HEK293 (cell line): ENCODE results near the gene KCTD6.

Experiments
- FEZF1 ChIP-seq: fragments of 450-650 bp; formaldehyde crosslinking; IDR thresholded peaks from 2 replicates; pipeline ENCODE4 v1.5.1; 2016; ENCODE audit warnings: missing biosample characterization, missing genetic modification characterization
- HOXA7 ChIP-seq: sonication (generic); formaldehyde crosslinking; IDR thresholded peaks from 2 replicates; pipeline ENCODE4 v1.8.1; 2022; ENCODE audit warnings: missing genetic modification reagents, borderline replicate concordance
- PRDM1 ChIP-seq: fragments of 450-650 bp; formaldehyde crosslinking; IDR thresholded peaks from 2 replicates; pipeline ENCODE4; 2016; ENCODE audit warnings: missing biosample characterization, missing genetic modification characterization
- SETDB1 ChIP-seq: IDR thresholded peaks from one replicate; pipeline ENCODE4 v1.6.1; 2017; ENCODE audit warnings: mild to moderate bottlenecking, low read length, moderate library complexity, mixed read lengths; ENCODE audit not compliant: insufficient read length
- TCF7L2 ChIP-seq: IDR thresholded peaks from 2 replicates; pipeline ENCODE4 v1.6.1; 2011; ENCODE audit warnings: low read depth, mild to moderate bottlenecking, inconsistent platforms, low read length, moderate library complexity, borderline replicate concordance
- ZBTB20 ChIP-seq: fragments of 450-650 bp; formaldehyde crosslinking; IDR thresholded peaks from 2 replicates; pipeline ENCODE4 v1.5.1; 2016; ENCODE audit warnings: missing biosample characterization, missing genetic modification characterization
- ZBTB7A ChIP-seq: fragments of 450-650 bp; formaldehyde crosslinking; IDR thresholded peaks from 2 replicates; pipeline ENCODE4 v1.5.1; 2016; ENCODE audit warnings: low read depth, missing biosample characterization, missing genetic modification characterization
- ZNF112 ChIP-seq: fragments of 450-650 bp; formaldehyde crosslinking; IDR thresholded peaks from 2 replicates; pipeline ENCODE4 v1.5.0; 2017; ENCODE audit warnings: missing biosample characterization, missing genetic modification characterization
- ZNF146 ChIP-seq: fragments of 450-650 bp; formaldehyde crosslinking; IDR thresholded peaks from 2 replicates; pipeline ENCODE4 v1.5.1; 2016; ENCODE audit warnings: missing biosample characterization, missing genetic modification characterization
- ZNF169 ChIP-seq: fragments of 450-650 bp; formaldehyde crosslinking; IDR thresholded peaks from 2 replicates; pipeline ENCODE4 v1.5.1; 2016; ENCODE audit warnings: missing biosample characterization, missing genetic modification characterization
- ZNF19 ChIP-seq: fragments of 450-650 bp; formaldehyde crosslinking; IDR thresholded peaks from 2 replicates; pipeline ENCODE4; 2016; ENCODE audit warnings: missing biosample characterization, missing genetic modification characterization, low read depth
- ZNF266 ChIP-seq: fragments of 450-650 bp; formaldehyde crosslinking; IDR thresholded peaks from 2 replicates; pipeline ENCODE4 v1.5.1; 2016; ENCODE audit warnings: missing biosample characterization, missing genetic modification characterization, low read depth
- ZNF341 ChIP-seq: fragments of 450-650 bp; formaldehyde crosslinking; IDR thresholded peaks from 2 replicates; pipeline ENCODE4; 2016; ENCODE audit warnings: low read depth, missing biosample characterization, missing genetic modification characterization
- ZNF48 ChIP-seq: fragments of 450-650 bp; formaldehyde crosslinking; IDR thresholded peaks from 2 replicates; pipeline ENCODE4 v1.5.1; 2016; ENCODE audit warnings: missing biosample characterization, missing genetic modification characterization
- ZNF529 ChIP-seq: fragments of 450-650 bp; formaldehyde crosslinking; IDR thresholded peaks from 2 replicates; pipeline ENCODE4 v1.5.1; 2017; ENCODE audit warnings: missing genetic modification characterization, missing biosample characterization; ENCODE audit not compliant: insufficient replicate concordance
- ZNF585B ChIP-seq: fragments of 450-650 bp; formaldehyde crosslinking; IDR thresholded peaks from 2 replicates; pipeline ENCODE4 v1.5.1; 2016; ENCODE audit warnings: missing biosample characterization, missing genetic modification characterization
- ZNF621 ChIP-seq: fragments of 450-650 bp; formaldehyde crosslinking; IDR thresholded peaks from 2 replicates; pipeline ENCODE4 v1.5.1; 2017; ENCODE audit warnings: missing biosample characterization, missing genetic modification characterization
- ZNF677 ChIP-seq: fragments of 450-650 bp; IDR thresholded peaks from 2 replicates; pipeline ENCODE4 v1.5.0; 2018; ENCODE audit warnings: missing biosample characterization, mild to moderate bottlenecking, missing genetic modification characterization, moderate library complexity
- TF ChIP-seq, protein P1 (sequence below): fragments of 450-650 bp; formaldehyde crosslinking; IDR thresholded peaks from 2 replicates; pipeline ENCODE4 v1.5.1; 2017; ENCODE audit warnings: missing biosample characterization, missing genetic modification characterization
- TF ChIP-seq, protein P2 (sequence below): fragments of 450-650 bp; formaldehyde crosslinking; IDR thresholded peaks from 2 replicates; pipeline ENCODE4 v1.5.1; 2016; ENCODE audit warnings: missing biosample characterization, missing genetic modification characterization
- TF ChIP-seq, protein P3 (sequence below): fragments of 450-650 bp; formaldehyde crosslinking; IDR thresholded peaks from 2 replicates; pipeline ENCODE4; 2016; ENCODE audit warnings: missing biosample characterization, missing genetic modification characterization
- TF ChIP-seq, protein P4 (sequence below): fragments of 450-650 bp; formaldehyde crosslinking; IDR thresholded peaks from 2 replicates; pipeline ENCODE4 v1.5.1; 2016; ENCODE audit warnings: missing biosample characterization, missing genetic modification characterization
- TF ChIP-seq, protein P5 (sequence below): fragments of 450-650 bp; formaldehyde crosslinking; IDR thresholded peaks from 2 replicates; pipeline ENCODE4 v1.5.1; 2016; ENCODE audit warnings: missing biosample characterization, missing genetic modification characterization, borderline replicate concordance
- TF ChIP-seq, protein P6 (sequence below): fragments of 450-650 bp; formaldehyde crosslinking; IDR thresholded peaks from 2 replicates; pipeline ENCODE4 v1.5.1; 2016; ENCODE audit warnings: missing biosample characterization, missing genetic modification characterization
- TF ChIP-seq, protein P7 (sequence below): fragments of 450-650 bp; formaldehyde crosslinking; conservative IDR thresholded peaks from 2 replicates; pipeline ENCODE4 v1.5.1; 2016; ENCODE audit warnings: low read depth, missing biosample characterization, missing genetic modification characterization
- TF ChIP-seq, protein P8 (sequence below): fragments of 450-650 bp; formaldehyde crosslinking; IDR thresholded peaks from 2 replicates; pipeline ENCODE4 v1.5.1; 2017; ENCODE audit warnings: missing biosample characterization, missing genetic modification characterization

KCTD6 gene

DNA sequence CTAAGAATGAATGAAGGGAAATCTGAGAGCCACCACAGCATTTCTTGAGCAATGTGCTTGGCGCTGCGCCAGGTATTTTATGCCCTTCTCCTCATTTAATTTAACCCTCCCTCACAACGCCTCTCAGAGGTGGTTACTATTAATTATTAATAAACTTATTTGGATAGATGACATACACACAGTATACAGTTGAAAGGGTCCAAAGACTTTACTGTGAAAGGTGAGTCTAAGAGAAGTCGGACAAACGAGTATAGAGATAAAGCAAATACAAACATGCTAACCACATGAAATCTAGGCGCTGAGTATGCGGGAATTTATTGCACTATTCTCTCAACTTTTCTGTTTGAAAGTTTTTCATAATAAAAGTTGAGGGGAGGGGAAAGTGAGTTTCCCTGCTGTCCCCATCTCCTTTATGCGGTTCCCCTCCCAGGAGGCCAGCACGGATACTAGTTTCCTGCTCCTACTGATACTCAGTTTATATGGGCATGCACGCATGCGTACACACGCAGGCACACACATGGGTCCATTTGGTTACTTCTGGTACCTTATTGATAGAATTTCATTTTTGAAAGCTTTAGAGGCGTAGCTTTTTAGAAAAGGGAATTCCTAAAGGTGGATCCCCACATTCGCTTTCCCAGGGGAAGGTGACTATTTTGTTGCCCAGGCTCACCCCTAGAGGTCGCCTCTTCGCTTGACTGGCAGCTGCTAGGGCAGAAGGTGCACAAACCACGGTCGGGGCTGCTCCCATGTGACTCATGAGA, 28.5 kb upstream of the KCTD6 start (continued):
- TF ChIP-seq, protein P1, sequence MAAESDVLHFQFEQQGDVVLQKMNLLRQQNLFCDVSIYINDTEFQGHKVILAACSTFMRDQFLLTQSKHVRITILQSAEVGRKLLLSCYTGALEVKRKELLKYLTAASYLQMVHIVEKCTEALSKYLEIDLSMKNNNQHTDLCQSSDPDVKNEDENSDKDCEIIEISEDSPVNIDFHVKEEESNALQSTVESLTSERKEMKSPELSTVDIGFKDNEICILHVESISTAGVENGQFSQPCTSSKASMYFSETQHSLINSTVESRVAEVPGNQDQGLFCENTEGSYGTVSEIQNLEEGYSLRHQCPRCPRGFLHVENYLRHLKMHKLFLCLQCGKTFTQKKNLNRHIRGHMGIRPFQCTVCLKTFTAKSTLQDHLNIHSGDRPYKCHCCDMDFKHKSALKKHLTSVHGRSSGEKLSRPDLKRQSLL (tag by site-specific recombination) = no peak
- TF ChIP-seq TCF7L2 (no peak), SETDB1 (no peak), ZBTB7A (tag by site-specific recombination) (no peak), ZNF146 (tag by site-specific recombination) (no peak), ZNF48 (no peak), FEZF1 (tag by site-specific recombination) (no peak), ZNF677 (tag by site-specific recombination) (no peak), ZNF529 (peak; percentile 34), ZNF266 (no peak), ZBTB20 (tag by site-specific recombination) (no peak; the same call in 1 of the 2 replicates), ZNF621 (tag by site-specific recombination) (no peak), ZNF112 (tag by site-specific recombination) (no peak), ZNF341 (tag by site-specific recombination) (no peak), HOXA7 (CRISPR knock-in tag) (no peak), ZNF19 (tag by site-specific recombination) (no peak), PRDM1 (tag by site-specific recombination) (peak; percentile 93), ZNF585B (no peak), ZNF169 (tag by site-specific recombination) (no peak)
- TF ChIP-seq, protein P2, sequence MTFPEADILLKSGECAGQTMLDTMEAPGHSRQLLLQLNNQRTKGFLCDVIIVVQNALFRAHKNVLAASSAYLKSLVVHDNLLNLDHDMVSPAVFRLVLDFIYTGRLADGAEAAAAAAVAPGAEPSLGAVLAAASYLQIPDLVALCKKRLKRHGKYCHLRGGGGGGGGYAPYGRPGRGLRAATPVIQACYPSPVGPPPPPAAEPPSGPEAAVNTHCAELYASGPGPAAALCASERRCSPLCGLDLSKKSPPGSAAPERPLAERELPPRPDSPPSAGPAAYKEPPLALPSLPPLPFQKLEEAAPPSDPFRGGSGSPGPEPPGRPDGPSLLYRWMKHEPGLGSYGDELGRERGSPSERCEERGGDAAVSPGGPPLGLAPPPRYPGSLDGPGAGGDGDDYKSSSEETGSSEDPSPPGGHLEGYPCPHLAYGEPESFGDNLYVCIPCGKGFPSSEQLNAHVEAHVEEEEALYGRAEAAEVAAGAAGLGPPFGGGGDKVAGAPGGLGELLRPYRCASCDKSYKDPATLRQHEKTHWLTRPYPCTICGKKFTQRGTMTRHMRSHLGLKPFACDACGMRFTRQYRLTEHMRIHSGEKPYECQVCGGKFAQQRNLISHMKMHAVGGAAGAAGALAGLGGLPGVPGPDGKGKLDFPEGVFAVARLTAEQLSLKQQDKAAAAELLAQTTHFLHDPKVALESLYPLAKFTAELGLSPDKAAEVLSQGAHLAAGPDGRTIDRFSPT (tag by site-specific recombination) = no peak
- TF ChIP-seq, protein P3, sequence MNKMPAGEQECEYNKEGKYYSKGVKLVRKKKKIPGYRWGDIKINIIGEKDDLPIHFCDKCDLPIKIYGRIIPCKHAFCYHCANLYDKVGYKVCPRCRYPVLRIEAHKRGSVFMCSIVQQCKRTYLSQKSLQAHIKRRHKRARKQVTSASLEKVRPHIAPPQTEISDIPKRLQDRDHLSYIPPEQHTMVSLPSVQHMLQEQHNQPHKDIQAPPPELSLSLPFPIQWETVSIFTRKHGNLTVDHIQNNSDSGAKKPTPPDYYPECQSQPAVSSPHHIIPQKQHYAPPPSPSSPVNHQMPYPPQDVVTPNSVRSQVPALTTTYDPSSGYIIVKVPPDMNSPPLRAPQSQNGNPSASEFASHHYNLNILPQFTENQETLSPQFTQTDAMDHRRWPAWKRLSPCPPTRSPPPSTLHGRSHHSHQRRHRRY (tag by site-specific recombination) = no peak
- TF ChIP-seq, protein P4, sequence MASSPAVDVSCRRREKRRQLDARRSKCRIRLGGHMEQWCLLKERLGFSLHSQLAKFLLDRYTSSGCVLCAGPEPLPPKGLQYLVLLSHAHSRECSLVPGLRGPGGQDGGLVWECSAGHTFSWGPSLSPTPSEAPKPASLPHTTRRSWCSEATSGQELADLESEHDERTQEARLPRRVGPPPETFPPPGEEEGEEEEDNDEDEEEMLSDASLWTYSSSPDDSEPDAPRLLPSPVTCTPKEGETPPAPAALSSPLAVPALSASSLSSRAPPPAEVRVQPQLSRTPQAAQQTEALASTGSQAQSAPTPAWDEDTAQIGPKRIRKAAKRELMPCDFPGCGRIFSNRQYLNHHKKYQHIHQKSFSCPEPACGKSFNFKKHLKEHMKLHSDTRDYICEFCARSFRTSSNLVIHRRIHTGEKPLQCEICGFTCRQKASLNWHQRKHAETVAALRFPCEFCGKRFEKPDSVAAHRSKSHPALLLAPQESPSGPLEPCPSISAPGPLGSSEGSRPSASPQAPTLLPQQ (tag by site-specific recombination) = no peak
- TF ChIP-seq, protein P5, sequence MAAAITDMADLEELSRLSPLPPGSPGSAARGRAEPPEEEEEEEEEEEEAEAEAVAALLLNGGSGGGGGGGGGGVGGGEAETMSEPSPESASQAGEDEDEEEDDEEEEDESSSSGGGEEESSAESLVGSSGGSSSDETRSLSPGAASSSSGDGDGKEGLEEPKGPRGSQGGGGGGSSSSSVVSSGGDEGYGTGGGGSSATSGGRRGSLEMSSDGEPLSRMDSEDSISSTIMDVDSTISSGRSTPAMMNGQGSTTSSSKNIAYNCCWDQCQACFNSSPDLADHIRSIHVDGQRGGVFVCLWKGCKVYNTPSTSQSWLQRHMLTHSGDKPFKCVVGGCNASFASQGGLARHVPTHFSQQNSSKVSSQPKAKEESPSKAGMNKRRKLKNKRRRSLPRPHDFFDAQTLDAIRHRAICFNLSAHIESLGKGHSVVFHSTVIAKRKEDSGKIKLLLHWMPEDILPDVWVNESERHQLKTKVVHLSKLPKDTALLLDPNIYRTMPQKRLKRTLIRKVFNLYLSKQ = no peak
- TF ChIP-seq, protein P6, sequence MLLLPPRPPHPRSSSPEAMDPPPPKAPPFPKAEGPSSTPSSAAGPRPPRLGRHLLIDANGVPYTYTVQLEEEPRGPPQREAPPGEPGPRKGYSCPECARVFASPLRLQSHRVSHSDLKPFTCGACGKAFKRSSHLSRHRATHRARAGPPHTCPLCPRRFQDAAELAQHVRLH (tag by site-specific recombination) = no peak
- TF ChIP-seq, protein P7, sequence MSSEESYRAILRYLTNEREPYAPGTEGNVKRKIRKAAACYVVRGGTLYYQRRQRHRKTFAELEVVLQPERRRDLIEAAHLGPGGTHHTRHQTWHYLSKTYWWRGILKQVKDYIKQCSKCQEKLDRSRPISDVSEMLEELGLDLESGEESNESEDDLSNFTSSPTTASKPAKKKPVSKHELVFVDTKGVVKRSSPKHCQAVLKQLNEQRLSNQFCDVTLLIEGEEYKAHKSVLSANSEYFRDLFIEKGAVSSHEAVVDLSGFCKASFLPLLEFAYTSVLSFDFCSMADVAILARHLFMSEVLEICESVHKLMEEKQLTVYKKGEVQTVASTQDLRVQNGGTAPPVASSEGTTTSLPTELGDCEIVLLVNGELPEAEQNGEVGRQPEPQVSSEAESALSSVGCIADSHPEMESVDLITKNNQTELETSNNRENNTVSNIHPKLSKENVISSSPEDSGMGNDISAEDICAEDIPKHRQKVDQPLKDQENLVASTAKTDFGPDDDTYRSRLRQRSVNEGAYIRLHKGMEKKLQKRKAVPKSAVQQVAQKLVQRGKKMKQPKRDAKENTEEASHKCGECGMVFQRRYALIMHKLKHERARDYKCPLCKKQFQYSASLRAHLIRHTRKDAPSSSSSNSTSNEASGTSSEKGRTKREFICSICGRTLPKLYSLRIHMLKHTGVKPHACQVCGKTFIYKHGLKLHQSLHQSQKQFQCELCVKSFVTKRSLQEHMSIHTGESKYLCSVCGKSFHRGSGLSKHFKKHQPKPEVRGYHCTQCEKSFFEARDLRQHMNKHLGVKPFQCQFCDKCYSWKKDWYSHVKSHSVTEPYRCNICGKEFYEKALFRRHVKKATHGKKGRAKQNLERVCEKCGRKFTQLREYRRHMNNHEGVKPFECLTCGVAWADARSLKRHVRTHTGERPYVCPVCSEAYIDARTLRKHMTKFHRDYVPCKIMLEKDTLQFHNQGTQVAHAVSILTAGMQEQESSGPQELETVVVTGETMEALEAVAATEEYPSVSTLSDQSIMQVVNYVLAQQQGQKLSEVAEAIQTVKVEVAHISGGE (tag by site-specific recombination) = no peak
- TF ChIP-seq, protein P8, sequence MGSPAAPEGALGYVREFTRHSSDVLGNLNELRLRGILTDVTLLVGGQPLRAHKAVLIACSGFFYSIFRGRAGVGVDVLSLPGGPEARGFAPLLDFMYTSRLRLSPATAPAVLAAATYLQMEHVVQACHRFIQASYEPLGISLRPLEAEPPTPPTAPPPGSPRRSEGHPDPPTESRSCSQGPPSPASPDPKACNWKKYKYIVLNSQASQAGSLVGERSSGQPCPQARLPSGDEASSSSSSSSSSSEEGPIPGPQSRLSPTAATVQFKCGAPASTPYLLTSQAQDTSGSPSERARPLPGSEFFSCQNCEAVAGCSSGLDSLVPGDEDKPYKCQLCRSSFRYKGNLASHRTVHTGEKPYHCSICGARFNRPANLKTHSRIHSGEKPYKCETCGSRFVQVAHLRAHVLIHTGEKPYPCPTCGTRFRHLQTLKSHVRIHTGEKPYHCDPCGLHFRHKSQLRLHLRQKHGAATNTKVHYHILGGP (tag by site-specific recombination) = no peak
